ENCODE results near the gene NT5C. TPM values are rescaled to one million over a fixed set of nuclear protein-coding genes. Genes with fewer than 3 reads are reported as not detected.
A peak's percentile ranks its signal among the peaks of the same experiment; 100 is the strongest.

NT5C gene
- total RNA-seq, 1 experiment from 2014 or later, result 38.6 TPM

DNA sequence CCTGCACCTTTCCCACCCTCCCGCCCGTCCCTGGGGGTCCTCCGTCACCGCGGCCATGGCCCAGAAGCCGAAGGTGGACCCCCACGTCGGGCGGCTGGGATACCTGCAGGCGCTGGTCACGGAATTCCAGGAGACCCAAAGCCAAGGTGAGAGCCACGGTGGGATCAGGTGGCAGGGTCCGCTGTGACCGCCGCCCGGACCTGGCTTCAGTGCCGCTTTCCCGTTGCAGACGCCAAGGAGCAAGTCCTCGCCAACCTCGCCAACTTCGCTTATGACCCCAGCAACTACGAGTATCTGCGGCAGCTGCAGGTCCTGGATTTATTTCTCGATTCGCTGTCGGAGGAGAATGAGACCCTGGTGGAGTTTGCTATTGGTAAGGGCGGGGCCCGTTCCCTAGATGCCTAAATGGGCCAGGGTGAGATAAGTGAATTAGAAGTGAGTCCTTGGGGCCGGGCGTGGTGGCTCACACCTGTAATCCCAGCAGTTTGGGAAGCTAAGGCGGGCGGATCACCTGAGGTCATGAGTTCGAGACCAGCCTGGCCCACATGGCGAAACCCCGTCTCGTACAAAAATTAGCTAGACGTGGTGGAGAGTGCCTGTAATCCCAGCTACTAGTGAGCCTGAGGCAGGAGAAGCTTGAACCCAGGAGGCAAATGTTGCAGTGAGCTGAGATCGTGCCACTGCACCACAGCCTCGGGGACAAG is 21.2 kb downstream of the NT5C start:
- H3K27me3 ChIP-seq (ENCODE audit: insufficient read depth, low read depth), result no peaks in the 10 kb centered on the region
- TF ChIP-seq, protein P1, sequence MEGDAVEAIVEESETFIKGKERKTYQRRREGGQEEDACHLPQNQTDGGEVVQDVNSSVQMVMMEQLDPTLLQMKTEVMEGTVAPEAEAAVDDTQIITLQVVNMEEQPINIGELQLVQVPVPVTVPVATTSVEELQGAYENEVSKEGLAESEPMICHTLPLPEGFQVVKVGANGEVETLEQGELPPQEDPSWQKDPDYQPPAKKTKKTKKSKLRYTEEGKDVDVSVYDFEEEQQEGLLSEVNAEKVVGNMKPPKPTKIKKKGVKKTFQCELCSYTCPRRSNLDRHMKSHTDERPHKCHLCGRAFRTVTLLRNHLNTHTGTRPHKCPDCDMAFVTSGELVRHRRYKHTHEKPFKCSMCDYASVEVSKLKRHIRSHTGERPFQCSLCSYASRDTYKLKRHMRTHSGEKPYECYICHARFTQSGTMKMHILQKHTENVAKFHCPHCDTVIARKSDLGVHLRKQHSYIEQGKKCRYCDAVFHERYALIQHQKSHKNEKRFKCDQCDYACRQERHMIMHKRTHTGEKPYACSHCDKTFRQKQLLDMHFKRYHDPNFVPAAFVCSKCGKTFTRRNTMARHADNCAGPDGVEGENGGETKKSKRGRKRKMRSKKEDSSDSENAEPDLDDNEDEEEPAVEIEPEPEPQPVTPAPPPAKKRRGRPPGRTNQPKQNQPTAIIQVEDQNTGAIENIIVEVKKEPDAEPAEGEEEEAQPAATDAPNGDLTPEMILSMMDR (conservative IDR thresholded peaks at IDR 0.05), result no peak
- no peak for TF ChIP-seq EZH2 (IDR thresholded peaks at IDR 0.05; ENCODE audit: low read depth)
- H3K9me2 ChIP-seq (ENCODE audit: insufficient read depth), result no peaks in the 10 kb centered on the region
- DNase-seq, result peak; percentile 57
- peak overlapping the region; percentile 59 for H3K4me3 ChIP-seq
- intact Hi-C loops (cut with micrococcal nuclease; ENCODE audit: unreplicated experiment), result loop anchor here (1.0 kb wide), 1 partner anchor 41 kb away; no protein-coding TSS in a partner anchor
- H4K20me1 ChIP-seq (ENCODE audit: insufficient read depth), result no peaks in the 10 kb centered on the region
- H3K79me2 ChIP-seq (ENCODE audit: low read depth), result peaks cover 33% of the 10 kb centered on the region
- peaks cover 7% of the 10 kb centered on the region; the same call in 1 of the 2 replicates for H3K4me1 ChIP-seq (replicated peaks; ENCODE audit: insufficient read depth)
- H3F3A ChIP-seq (ENCODE audit: insufficient read depth, low read depth), result peaks cover 78% of the 10 kb centered on the region
- ChIA-PET POLR2A (ENCODE audit: unreplicated experiment) (no interaction called here), CTCF (interaction anchor here (0.6 to 1.8 kb wide), 5 partner anchors 21 to 149 kb away, joined by 3 to 21 read pairs (median 3); partner anchors contain the start of gene NT5C)
- H3K9me3 ChIP-seq (ENCODE audit: insufficient read depth, low read depth), result no peaks in the 10 kb centered on the region
- H3K27ac ChIP-seq, result 0 out of 2 replicates have a peak overlapping the region, but pooled peaks have one; percentile 7
- BruUV-seq (replicated peaks), result TSS peak; percentile 15
- peak overlapping the region; percentile 95 for H3K4me2 ChIP-seq
- peaks cover 5% of the 10 kb centered on the region; the same call in 1 of the 2 replicates for H3K36me3 ChIP-seq (ENCODE audit: low read depth)
- peak overlapping the region; percentile 42; the same call in 1 of the 2 replicates for H2AFZ ChIP-seq

DNA sequence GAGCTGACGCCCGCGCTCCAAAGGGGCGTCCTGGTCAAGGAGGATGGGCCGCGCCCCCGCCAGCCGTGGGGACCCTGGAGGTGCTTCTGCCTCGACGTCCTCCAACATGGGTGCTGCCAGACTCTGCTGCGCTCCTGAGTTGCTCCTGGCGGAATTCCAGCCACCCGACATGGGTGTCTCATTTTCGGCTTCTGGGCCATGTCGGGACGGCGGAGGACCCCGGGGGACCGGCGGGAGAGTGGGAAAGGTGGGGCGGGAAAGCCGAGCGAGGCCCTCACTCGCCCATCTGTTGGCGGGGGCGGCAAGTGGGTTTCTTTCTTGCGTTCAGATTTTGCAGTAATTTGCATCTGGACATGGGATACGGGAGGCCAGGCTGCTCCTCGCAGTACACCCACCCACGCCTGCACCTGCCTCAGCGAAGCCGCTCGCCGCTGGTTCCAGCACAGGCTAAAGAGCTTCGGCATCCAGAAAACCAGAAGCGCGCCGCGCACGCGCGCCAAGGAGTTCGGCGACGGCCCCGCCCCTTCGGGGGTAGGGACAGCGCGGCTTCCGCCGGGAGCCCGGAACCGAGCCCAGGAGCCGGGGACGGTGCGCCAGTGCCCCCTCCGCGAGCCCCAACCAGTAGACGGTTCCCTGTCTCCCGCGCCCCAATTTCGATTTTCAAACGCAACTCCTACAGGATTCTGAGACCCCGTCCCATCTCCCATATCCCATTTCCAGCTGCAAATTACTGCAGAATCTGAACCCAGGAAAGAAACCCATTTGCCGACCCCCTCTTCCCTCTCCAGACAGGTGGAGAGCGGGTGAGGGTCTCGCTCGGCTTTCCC is 21.9 kb downstream of the NT5C start, which contains the start of gene ARMC7:
Gene ARMC7 (plus strand): TSS at position 563 of the 827 bp plus-strand sequence. CDS start 320 bp downstream, outside the sequence.
- Histone ChIP-seq H2AFZ (peak within 1 kb of the TSS; percentile 42), H3K9me2 (ENCODE audit: insufficient read depth) (no peaks in the 10 kb centered on the region), H3K4me2 (peak within 1 kb of the TSS; percentile 95), H3K36me3 (ENCODE audit: low read depth) (peaks cover 5% of the 10 kb centered on the region; the same call in 1 of the 2 replicates), H3K79me2 (ENCODE audit: low read depth) (peaks cover 25% of the 10 kb centered on the region), H3K4me1 (replicated peaks; ENCODE audit: insufficient read depth) (peaks cover 12% of the 10 kb centered on the region; the same call in 1 of the 2 replicates), H3K4me3 (peak within 1 kb of the TSS; percentile 59), H3K27ac (peak within 1 kb of the TSS; percentile 44; the same call in 1 of the 2 replicates), H4K20me1 (ENCODE audit: insufficient read depth) (no peaks in the 10 kb centered on the region), H3K9me3 (ENCODE audit: insufficient read depth, low read depth) (no peaks in the 10 kb centered on the region), H3F3A (ENCODE audit: insufficient read depth, low read depth) (peaks cover 80% of the 10 kb centered on the region), H3K27me3 (ENCODE audit: insufficient read depth, low read depth) (no peaks in the 10 kb centered on the region)
- ChIA-PET POLR2A (ENCODE audit: unreplicated experiment) (no interaction called here), CTCF (interaction anchor here (0.6 to 1.8 kb wide), 5 partner anchors 20 to 148 kb away, joined by 3 to 21 read pairs (median 3); no protein-coding TSS in a partner anchor)
- TF ChIP-seq, protein P1 (conservative IDR thresholded peaks at IDR 0.05), result no peak
- TF ChIP-seq EZH2 (IDR thresholded peaks at IDR 0.05; ENCODE audit: low read depth), result no peak
- DNase-seq, result peak; percentile 69 to 92
- intact Hi-C loops (cut with micrococcal nuclease; ENCODE audit: unreplicated experiment), result loop anchor here (1.0 to 2.0 kb wide), 3 partner anchors 13 to 49 kb away; no protein-coding TSS in a partner anchor
- TSS peak; percentile 97 for BruUV-seq (replicated peaks)

DNA sequence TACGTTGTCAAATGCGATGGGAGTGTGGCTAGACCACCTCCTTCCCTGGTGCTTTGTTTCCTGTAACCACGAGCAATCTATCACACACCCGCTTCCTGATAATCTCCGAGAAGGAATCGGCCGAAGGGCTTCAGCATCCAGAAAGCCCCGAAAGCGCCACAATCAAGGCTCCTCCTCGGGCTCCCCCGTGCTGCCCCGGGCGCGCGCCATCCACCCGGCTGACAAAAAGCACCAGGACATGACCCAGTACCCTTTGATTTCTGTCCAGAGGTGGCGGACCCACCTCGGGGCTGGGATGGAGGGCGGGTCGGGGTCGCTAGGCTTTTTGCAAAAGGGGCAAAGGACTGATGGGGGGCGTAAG is 22.5 kb downstream of the NT5C start:
- TF ChIP-seq, protein P1 (conservative IDR thresholded peaks at IDR 0.05), result no peak
- TF ChIP-seq EZH2 (IDR thresholded peaks at IDR 0.05; ENCODE audit: low read depth), result no peak
- no peak overlapping the region for H3K27ac ChIP-seq
- ChIA-PET POLR2A (ENCODE audit: unreplicated experiment) (no interaction called here), CTCF (interaction anchor here (0.6 to 1.0 kb wide), 3 partner anchors 39 to 92 kb away, joined by 3 read pairs; no protein-coding TSS in a partner anchor)
- H3K36me3 ChIP-seq (ENCODE audit: low read depth), result peaks cover 5% of the 10 kb centered on the region; the same call in 1 of the 2 replicates
- peak overlapping the region; percentile 95 for H3K4me2 ChIP-seq
- peaks cover 82% of the 10 kb centered on the region for H3F3A ChIP-seq (ENCODE audit: insufficient read depth, low read depth)
- H3K4me1 ChIP-seq (replicated peaks; ENCODE audit: insufficient read depth), result peaks cover 9% of the 10 kb centered on the region; the same call in 1 of the 2 replicates
- no peak for DNase-seq
- no TSS peak for BruUV-seq (replicated peaks)
- intact Hi-C loops (cut with micrococcal nuclease; ENCODE audit: unreplicated experiment), result loop anchor here (1.0 to 2.0 kb wide), 2 partner anchors 13 to 48 kb away; no protein-coding TSS in a partner anchor
- peaks cover 20% of the 10 kb centered on the region for H3K79me2 ChIP-seq (ENCODE audit: low read depth)
- H3K9me3 ChIP-seq (ENCODE audit: insufficient read depth, low read depth), result no peaks in the 10 kb centered on the region
- no peak overlapping the region for H2AFZ ChIP-seq
- no peaks in the 10 kb centered on the region for H3K9me2 ChIP-seq (ENCODE audit: insufficient read depth)
- H3K4me3 ChIP-seq, result peak overlapping the region; percentile 59; the same call in 1 of the 2 replicates
- no peaks in the 10 kb centered on the region for H4K20me1 ChIP-seq (ENCODE audit: insufficient read depth)
- H3K27me3 ChIP-seq (ENCODE audit: insufficient read depth, low read depth), result no peaks in the 10 kb centered on the region
